ENCODE measurements around the gene COL28A1. TPM values are rescaled to one million over a fixed set of nuclear protein-coding genes. Genes with fewer than 3 reads are reported as not detected.
"Not testable (repeated sequence)": the region's sequence is repeated elsewhere in the genome, so short reads cannot be mapped to it uniquely, and the experiment has no call there.

Gene COL28A1
- total RNA-seq, 4 donors from 2014 or later: 0.25 to 3.0 (median 0.65) TPM

DNA sequence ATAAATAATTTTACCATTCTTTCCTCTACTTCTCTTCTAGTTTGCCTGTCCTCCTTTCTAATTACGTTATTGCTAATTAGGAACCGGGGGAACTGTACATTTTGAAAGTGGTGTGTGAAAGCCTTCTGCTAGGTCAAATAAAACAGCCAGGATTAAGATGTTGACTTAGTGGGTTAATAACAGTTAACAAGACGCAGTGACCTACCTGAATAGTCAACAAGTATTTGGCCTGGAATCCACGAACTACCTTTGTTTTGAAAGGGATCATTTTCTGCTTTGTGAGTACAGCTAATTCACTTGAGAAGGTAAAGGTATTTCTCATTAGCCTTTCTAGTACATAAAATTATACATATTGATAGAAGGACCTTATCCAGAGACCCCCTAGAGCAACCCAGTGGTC, 139.9 kb downstream of the COL28A1 start:
- DNase-seq (ENCODE audit: low spot score) (no peak), ATAC-seq (ENCODE audit: low FRiP score) (no peak)
- TF ChIP-seq, protein P1, sequence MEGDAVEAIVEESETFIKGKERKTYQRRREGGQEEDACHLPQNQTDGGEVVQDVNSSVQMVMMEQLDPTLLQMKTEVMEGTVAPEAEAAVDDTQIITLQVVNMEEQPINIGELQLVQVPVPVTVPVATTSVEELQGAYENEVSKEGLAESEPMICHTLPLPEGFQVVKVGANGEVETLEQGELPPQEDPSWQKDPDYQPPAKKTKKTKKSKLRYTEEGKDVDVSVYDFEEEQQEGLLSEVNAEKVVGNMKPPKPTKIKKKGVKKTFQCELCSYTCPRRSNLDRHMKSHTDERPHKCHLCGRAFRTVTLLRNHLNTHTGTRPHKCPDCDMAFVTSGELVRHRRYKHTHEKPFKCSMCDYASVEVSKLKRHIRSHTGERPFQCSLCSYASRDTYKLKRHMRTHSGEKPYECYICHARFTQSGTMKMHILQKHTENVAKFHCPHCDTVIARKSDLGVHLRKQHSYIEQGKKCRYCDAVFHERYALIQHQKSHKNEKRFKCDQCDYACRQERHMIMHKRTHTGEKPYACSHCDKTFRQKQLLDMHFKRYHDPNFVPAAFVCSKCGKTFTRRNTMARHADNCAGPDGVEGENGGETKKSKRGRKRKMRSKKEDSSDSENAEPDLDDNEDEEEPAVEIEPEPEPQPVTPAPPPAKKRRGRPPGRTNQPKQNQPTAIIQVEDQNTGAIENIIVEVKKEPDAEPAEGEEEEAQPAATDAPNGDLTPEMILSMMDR (IDR thresholded peaks at IDR 0.05): no peak

DNA sequence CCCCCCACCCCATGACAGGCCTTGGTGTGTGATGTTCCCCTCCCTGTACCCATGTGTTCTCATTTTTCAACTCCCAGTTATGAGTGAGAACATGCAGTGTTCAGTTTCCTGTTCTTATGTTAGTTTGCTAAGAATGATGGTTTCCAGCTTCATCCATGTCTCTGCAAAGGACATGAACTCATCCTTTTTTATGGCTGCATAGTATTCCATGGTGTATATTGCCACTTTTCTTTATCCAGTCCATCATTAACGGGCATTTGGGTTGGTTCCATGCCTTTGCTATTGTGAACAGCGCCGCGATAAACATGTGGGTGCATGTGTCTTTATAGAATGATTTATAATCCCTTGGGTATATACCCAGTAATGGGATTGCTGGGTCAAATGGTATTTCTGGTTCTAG, 147.5 kb downstream of the COL28A1 start:
- not testable (repeated sequence) for ATAC-seq (ENCODE audit: low FRiP score); DNase-seq (ENCODE audit: low spot score)

DNA sequence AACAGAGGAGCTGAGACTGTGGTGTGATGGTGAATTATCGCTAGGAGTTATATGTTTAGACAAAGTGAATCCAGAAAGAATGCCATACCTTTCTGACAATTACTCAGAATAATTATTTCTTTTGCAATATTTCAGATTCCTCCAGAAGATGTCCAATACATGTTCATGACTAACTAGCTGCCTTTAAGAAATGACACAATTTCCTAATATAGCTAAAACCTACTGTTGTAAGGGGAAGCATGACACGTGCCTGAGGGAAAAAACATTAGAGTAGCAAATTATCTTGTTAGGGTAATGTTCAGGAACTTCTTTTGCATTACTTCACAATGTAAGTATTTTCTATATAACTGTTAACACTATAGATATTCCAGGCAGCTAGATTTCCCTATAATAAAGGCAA, 150.3 kb downstream of the COL28A1 start:
- no peak for ATAC-seq (ENCODE audit: low FRiP score)
- TF ChIP-seq, protein P1 (IDR thresholded peaks at IDR 0.05): no peak

DNA sequence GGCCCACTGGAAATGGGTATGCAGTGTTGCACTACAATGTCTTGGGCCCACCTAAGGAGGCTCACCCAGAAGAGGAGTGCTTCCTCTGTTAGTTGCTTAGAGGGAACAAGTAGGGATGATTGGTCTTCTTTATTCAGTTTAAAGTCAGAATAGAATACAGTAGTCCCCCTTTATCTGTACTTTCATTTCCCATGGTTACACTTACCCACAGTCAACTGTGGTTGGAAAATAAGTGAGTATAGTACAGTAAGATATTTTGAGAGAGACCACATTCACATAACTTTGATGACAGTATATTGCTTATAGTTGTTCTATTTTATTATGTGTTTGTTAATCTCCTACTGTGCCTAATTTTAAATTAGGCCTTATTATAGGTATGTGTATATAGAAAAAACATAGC, 151.4 kb downstream of the COL28A1 start:
- ATAC-seq (ENCODE audit: low FRiP score) (no peak), DNase-seq (ENCODE audit: low spot score) (no peak)
- TF ChIP-seq, protein P1 (IDR thresholded peaks at IDR 0.05): no peak

More for the DNA sequence above, 150.3 kb downstream of the COL28A1 start:
- DNase-seq (ENCODE audit: low spot score): no peak

DNA sequence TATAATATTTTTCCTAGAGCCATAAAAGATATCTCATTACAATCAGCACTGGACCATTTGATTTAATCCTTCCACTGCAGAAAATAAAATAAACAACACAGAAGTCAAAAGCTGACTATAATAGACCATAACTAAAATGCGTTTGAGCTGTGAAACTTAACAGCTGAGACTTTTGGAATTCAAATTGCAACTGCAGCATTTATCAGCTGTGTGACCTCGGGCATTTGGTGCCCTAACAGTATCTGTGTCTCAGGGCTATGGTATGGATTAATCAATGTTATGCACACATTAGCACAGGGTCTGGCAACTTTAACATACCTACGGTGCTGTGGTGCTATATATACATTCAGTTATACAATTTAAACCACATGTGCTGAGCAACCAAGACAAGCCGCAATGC, 160.1 kb downstream of the COL28A1 start:
- ATAC-seq (ENCODE audit: low FRiP score): no peak
- DNase-seq (ENCODE audit: low spot score): no peak
- TF ChIP-seq, protein P1 (IDR thresholded peaks at IDR 0.05): no peak

DNA sequence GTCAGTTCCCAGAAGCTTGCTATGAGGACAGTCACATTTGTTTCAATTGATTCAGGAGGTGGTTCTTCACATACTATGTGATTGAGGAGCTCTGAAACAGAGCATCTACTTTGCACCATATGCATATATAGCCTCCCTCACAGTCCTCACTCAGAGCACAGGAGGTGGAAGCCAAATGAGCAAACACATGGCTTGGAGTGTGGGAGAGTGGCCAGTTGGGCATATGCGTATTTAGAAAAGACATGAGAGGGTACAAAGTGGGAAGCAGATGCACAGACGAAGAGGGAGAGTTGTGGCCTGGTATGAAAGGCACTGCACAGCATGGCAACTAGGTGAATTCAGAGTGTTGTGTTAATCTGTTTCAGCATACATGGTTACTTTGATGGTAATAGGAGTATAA, 165.6 kb downstream of the COL28A1 start:
- no peak for ATAC-seq (ENCODE audit: low FRiP score)
- TF ChIP-seq, protein P1 (IDR thresholded peaks at IDR 0.05): no peak
- no peak for DNase-seq (ENCODE audit: low spot score)

DNA sequence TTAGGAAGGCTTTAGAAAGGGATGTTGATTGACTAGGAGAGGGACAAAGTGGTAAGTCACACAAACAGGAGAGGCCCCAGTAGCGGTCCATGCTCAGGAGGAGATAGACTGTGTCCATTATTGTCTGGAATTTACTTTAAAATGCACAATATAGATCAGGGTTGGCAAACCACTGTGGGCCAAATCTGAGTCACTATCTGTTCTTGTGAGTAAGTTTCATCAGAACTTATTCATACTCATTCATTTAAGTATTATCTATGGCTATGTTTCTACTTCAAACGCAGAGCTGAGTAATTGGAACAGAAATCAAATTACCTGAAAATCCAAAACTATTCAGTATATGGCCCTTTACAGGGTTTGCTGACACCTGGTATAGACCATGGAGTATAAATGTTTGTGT, 166.5 kb downstream of the COL28A1 start:
- TF ChIP-seq, protein P1 (IDR thresholded peaks at IDR 0.05): no peak
- DNase-seq (ENCODE audit: low spot score) (no peak), ATAC-seq (ENCODE audit: low FRiP score) (no peak)

DNA sequence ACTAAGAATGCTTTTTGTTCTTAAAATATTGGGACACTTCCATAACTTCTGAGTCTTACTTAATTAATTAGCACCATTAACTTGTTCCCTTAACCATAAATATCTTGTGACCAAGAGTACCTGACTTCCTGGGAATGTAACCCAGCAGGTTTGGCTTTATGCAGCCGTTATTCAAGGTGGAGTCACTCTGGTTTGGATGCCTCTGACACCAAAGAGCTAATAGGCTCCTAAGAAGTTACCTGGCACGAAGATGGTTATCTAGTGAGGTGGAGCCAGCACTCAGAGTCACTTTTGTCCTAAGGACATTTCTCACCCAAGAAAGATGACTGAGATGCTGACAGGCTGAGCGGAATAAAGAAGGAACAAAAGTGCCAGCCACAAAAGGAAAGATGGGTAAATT, 181.0 kb downstream of the COL28A1 start:
- no peak for ATAC-seq (ENCODE audit: low FRiP score)
- no peak for DNase-seq (ENCODE audit: low spot score)
- TF ChIP-seq, protein P1 (IDR thresholded peaks at IDR 0.05): no peak

Data from omental fat pad (tissue), 4 donors.